H1 (cell line): ENCODE measurements around the gene STRADB. TPM values are rescaled to one million over a fixed set of nuclear protein-coding genes. Genes with fewer than 3 reads are reported as not detected.
A peak's percentile ranks its signal among the peaks of the same experiment; 100 is the strongest.

Experiments
- CTCF ChIA-PET: fragments of 300-600 bp; sonication (Branson Sonifier 250); formaldehyde crosslinking; loops from one replicate; lab custom pipeline; 2021; ENCODE audit not compliant: partially characterized antibody; lab: Charles Lee
- POLR2A ChIA-PET: fragments of 300-600 bp; sonication (Branson Sonifier 250); formaldehyde crosslinking; loops from one replicate; lab custom pipeline; 2021; ENCODE audit warnings: inconsistent platforms; ENCODE audit not compliant: partially characterized antibody; lab: Charles Lee
- DNase-seq, 2 experiments: peaks; one replicate each; pipeline versions ENCODE4 v3.0.0 to v3.0.0-alpha.2; 2010 to 2022; ENCODE audit warnings: low spot score in 2 of 2, low read depth in 1 of 2, mixed read lengths in 1 of 2
- FAIRE-seq: peaks from 2 replicates; lab custom pipeline; 2011; peaks lifted over from hg19 to GRCh38; lab: Jason Lieb, UNC
- H2AFZ ChIP-seq: 2 replicates; pipeline ENCODE4 v1.8.1; 2012; ENCODE audit warnings: low read length, inconsistent platforms
- H2AK5ac ChIP-seq: 2 replicates; pipeline ENCODE4 v1.6.1; 2013; ENCODE audit warnings: low read depth, low read length
- H2BK120ac ChIP-seq: replicated peaks from 2 replicates; pipeline ENCODE3; 2013; ENCODE audit warnings: low read depth, low read length, inconsistent platforms
- H2BK12ac ChIP-seq: 2 replicates; pipeline ENCODE4 v1.6.1; 2013; ENCODE audit warnings: low read depth, low read length
- H2BK15ac ChIP-seq: 2 replicates; pipeline ENCODE4 v1.6.1; 2013; ENCODE audit warnings: low read length
- H2BK20ac ChIP-seq: 2 replicates; pipeline ENCODE4 v1.6.1; 2013; ENCODE audit warnings: low read length
- H2BK5ac ChIP-seq: 2 replicates; pipeline ENCODE4 v1.6.1; 2013; ENCODE audit warnings: low read depth, low read length
- H3K14ac ChIP-seq: 2 replicates; pipeline ENCODE4 v1.6.1; 2013; ENCODE audit warnings: inconsistent platforms; ENCODE audit not compliant: insufficient read length
- H3K18ac ChIP-seq: 2 replicates; pipeline ENCODE4 v1.6.1; 2013; ENCODE audit warnings: low read length; ENCODE audit errors: extremely low read depth
- H3K23ac ChIP-seq: 2 replicates; pipeline ENCODE4 v1.6.1; 2013; ENCODE audit warnings: inconsistent platforms; ENCODE audit not compliant: insufficient read length
- H3K23me2 ChIP-seq: 2 replicates; pipeline ENCODE4 v1.6.1; 2013; ENCODE audit warnings: low read depth, low read length
- H3K27ac ChIP-seq: 2 replicates; pipeline ENCODE4 v1.6.1; 2011; ENCODE audit warnings: low read depth, low read length, inconsistent platforms
- H3K27me3 ChIP-seq, 4 experiments: replicated peaks in 1 of 4; 1 replicate in 1 of 4; 2 replicates in 3 of 4; pipeline versions ENCODE4 v1.6.1 to v1.8.1; 2011 to 2013; ENCODE audit warnings: low read length in 3 of 4, mild to moderate bottlenecking in 3 of 4, inconsistent platforms in 2 of 4, mixed read lengths in 2 of 4, moderate library complexity in 1 of 4; ENCODE audit not compliant: control insufficient read depth in 3 of 4, insufficient read depth in 3 of 4; ENCODE audit errors: extremely low read depth in 1 of 4
- H3K36me3 ChIP-seq, 4 experiments: 2 replicates each; pipeline versions ENCODE4 v1.6.1 to v1.8.1; 2011 to 2013; ENCODE audit warnings: mild to moderate bottlenecking in 4 of 4, low read length in 3 of 4, moderate library complexity in 2 of 4, control low read depth in 1 of 4, inconsistent platforms in 1 of 4; ENCODE audit not compliant: insufficient read depth in 4 of 4, control insufficient read depth in 2 of 4
- H3K4ac ChIP-seq: replicated peaks from 2 replicates; pipeline ENCODE3; 2013; ENCODE audit warnings: low read length, low read depth, mixed read lengths, inconsistent platforms; ENCODE audit not compliant: insufficient read length
- H3K4me1 ChIP-seq, 4 experiments: replicated peaks in 1 of 4; 1 replicate in 1 of 4; 2 replicates in 3 of 4; pipeline versions ENCODE4 v1.6.1 to v1.8.1; 2011 to 2013; ENCODE audit warnings: low read length in 3 of 4, inconsistent platforms in 2 of 4, mixed read lengths in 1 of 4; ENCODE audit not compliant: insufficient read depth in 4 of 4, control insufficient read depth in 3 of 4
- H3K4me2 ChIP-seq, 2 experiments: 2 replicates each; pipeline versions ENCODE4 v1.6.1 to v1.8.1; 2011 to 2013; ENCODE audit warnings: low read depth in 2 of 2, low read length in 2 of 2, control low read depth in 1 of 2, inconsistent platforms in 1 of 2, mild to moderate bottlenecking in 1 of 2; ENCODE audit not compliant: insufficient read depth in 1 of 2
- H3K4me3 ChIP-seq, 4 experiments: fragments of 200-600, 300-600 bp in 1 of 4; sonication (generic), shearing (Covaris generic), sonication (Bioruptor Twin) in 1 of 4; 2 replicates each; pipeline versions ENCODE4 v1.5.1 to v1.8.1; 2011 to 2016; ENCODE audit warnings: low read length in 4 of 4, low read depth in 3 of 4, control low read depth in 2 of 4, inconsistent platforms in 2 of 4, mild to moderate bottlenecking in 2 of 4, mixed read lengths in 1 of 4, moderate library complexity in 1 of 4; ENCODE audit not compliant: insufficient read depth in 2 of 4; ENCODE audit errors: extremely low read depth in 1 of 4
- H3K56ac ChIP-seq: replicated peaks from 2 replicates; pipeline ENCODE3; 2013; ENCODE audit warnings: low read depth, mild to moderate bottlenecking, mixed read lengths, low read length, inconsistent platforms; ENCODE audit not compliant: insufficient read length
- H3K79me1 ChIP-seq: 2 replicates; pipeline ENCODE4 v1.6.1; 2013; ENCODE audit warnings: low read depth, low read length, control low read depth
- H3K79me2 ChIP-seq, 2 experiments: 2 replicates each; pipeline versions ENCODE4 v1.6.1 to v1.8.1; 2012 to 2013; ENCODE audit warnings: low read length in 2 of 2, mild to moderate bottlenecking in 2 of 2, inconsistent platforms in 1 of 2; ENCODE audit not compliant: insufficient read depth in 2 of 2, control insufficient read depth in 1 of 2
- H3K9ac ChIP-seq, 4 experiments: replicated peaks in 1 of 4; 1 replicate in 1 of 4; 2 replicates in 3 of 4; pipeline versions ENCODE4 v1.6.1 to v1.8.1; 2011 to 2013; ENCODE audit warnings: low read depth in 3 of 4, low read length in 3 of 4, control low read depth in 2 of 4, mild to moderate bottlenecking in 2 of 4, moderate library complexity in 2 of 4, inconsistent platforms in 1 of 4; ENCODE audit errors: extremely low read depth in 1 of 4
- H3K9me3 ChIP-seq, 2 experiments: 2 replicates each; pipeline versions ENCODE4 v1.6.1 to v1.8.1; 2012 to 2013; ENCODE audit warnings: mild to moderate bottlenecking in 2 of 2, moderate library complexity in 2 of 2, control low read depth in 1 of 2, inconsistent platforms in 1 of 2, low read depth in 1 of 2, low read length in 1 of 2, mixed read lengths in 1 of 2; ENCODE audit not compliant: insufficient read depth in 2 of 2
- H4K20me1 ChIP-seq, 2 experiments: replicated peaks in 1 of 2; 2 replicates each; pipeline versions ENCODE3 to v1.8.1; 2011 to 2013; ENCODE audit warnings: inconsistent platforms in 2 of 2, low read length in 2 of 2, mild to moderate bottlenecking in 1 of 2; ENCODE audit not compliant: insufficient read depth in 2 of 2, control insufficient read depth in 1 of 2
- H4K5ac ChIP-seq: 2 replicates; pipeline ENCODE4 v1.6.1; 2013; ENCODE audit warnings: low read length, low read depth, mixed read lengths, inconsistent platforms; ENCODE audit not compliant: insufficient read length
- H4K8ac ChIP-seq: 2 replicates; pipeline ENCODE4 v1.8.0; 2013; ENCODE audit warnings: mild to moderate bottlenecking, moderate library complexity, low read length, inconsistent platforms; ENCODE audit not compliant: insufficient read depth; ENCODE audit errors: extremely low read depth
- H4K91ac ChIP-seq: replicated peaks from 2 replicates; pipeline ENCODE3; 2013; ENCODE audit warnings: low read length, mixed read lengths, inconsistent platforms; ENCODE audit not compliant: insufficient read length
- CTBP2 ChIP-seq: IDR thresholded peaks from 2 replicates; pipeline ENCODE4 v1.7.0; 2011; ENCODE audit warnings: borderline replicate concordance, mild to moderate bottlenecking, moderate library complexity, mixed read lengths, low read length; ENCODE audit not compliant: insufficient read depth, insufficient read length
- HDAC2 ChIP-seq, 2 experiments: fragments of 300-600 bp in 1 of 2; sonication (generic) in 1 of 2; IDR thresholded peaks; 2 replicates each; pipeline ENCODE4 v1.6.1; 2011 to 2012; ENCODE audit warnings: low read depth in 2 of 2, low read length in 2 of 2, mild to moderate bottlenecking in 2 of 2, moderate library complexity in 2 of 2, borderline replicate concordance in 1 of 2, inconsistent platforms in 1 of 2
- KDM5A ChIP-seq: fragments of 200-600 bp; IDR thresholded peaks from 2 replicates; pipeline ENCODE4 v1.7.1; 2012; ENCODE audit warnings: mild to moderate bottlenecking, low read length, inconsistent platforms, mixed read lengths
- SAP30 ChIP-seq: fragments of 300-600 bp; sonication (generic); IDR thresholded peaks from 2 replicates; pipeline ENCODE4 v1.7.1; 2012; ENCODE audit warnings: low read length, moderate library complexity, mild to moderate bottlenecking, inconsistent platforms; ENCODE audit not compliant: insufficient read depth, insufficient replicate concordance
- WGBS, 2 experiments: shearing (Covaris generic) in 1 of 2; methylation state at CpG; one replicate each; pipeline versions ENCODE4 v1.1.6 to v1.1.7; 2013 to 2015; ENCODE audit warnings: low lambda C conversion rate in 2 of 2, mixed read lengths in 2 of 2, inconsistent platforms in 1 of 2, low coverage in 1 of 2, missing lambda C conversion rate in 1 of 2; ENCODE audit not compliant: insufficient replicate concordance in 2 of 2, insufficient coverage in 1 of 2, insufficient read length in 1 of 2; ENCODE audit errors: extremely low coverage in 1 of 2, missing lambda C conversion rate in 1 of 2; 5-methylcytosine and 5-hydroxymethylcytosine counted together
- polyA plus RNA-seq, 7 experiments: library from polyadenylated mRNA; depleted of rRNA in 3 of 7; stranded (reverse) in 5 of 7; unstranded in 2 of 7; fragments of >200 nt in 5 of 7; fragments of 200-250 nt in 2 of 7; gene quantifications; 1 replicate in 5 of 7; 2 replicates in 1 of 7; 4 replicates in 1 of 7; pipeline versions ENCODE4 v1.2.1 to v1.2.3, GENCODE V29; 2011 to 2013; ENCODE audit warnings: missing spikeins in 2 of 7, mixed read lengths in 2 of 7
- total RNA-seq: library from RNA; stranded (reverse); fragmentation: NEBNext Ultra II Directional; extraction: Animal tissue kit (Norgen Biotek cat#: 25700); gene quantifications from 2 replicates; pipeline ENCODE4 v1.2.1, GENCODE V29; 2021

The STRADB gene
- total and polyA plus RNA-seq, 2 of the 8 experiments (the other 6 are each of a cell fraction or from before 2014, with no cell fraction given): 20.9 to 34.9 TPM

- Histone ChIP-seq H3K18ac (no peak overlapping the region; the same call in 1 of the 2 replicates), H2BK5ac (peak overlapping the region; percentile 69; the same call in 1 of the 2 replicates), H3K56ac (peak overlapping the region; percentile 35), H2BK15ac (no peak overlapping the region), H3K14ac (no peak overlapping the region), H3K27ac (peak overlapping the region; percentile 57; the same call in 1 of the 2 replicates), H3K4me3 (peak overlapping the region; percentile 94 to 100 (median 98)), H4K20me1 (no peaks in the 10 kb centered on the region), H2AFZ (peak overlapping the region; percentile 95), H3K9me3 (no peaks in the 10 kb centered on the region), H3K23ac (no peak overlapping the region), H4K5ac (peak overlapping the region; percentile 77), H3K4ac (no peak overlapping the region), H2BK120ac (no peak overlapping the region), H3K23me2 (peaks cover 9% of the 10 kb centered on the region; the same call in 1 of the 2 replicates), H3K4me1 (no peaks in the 10 kb centered on the region; a peak in 1 of 7 replicates), H3K36me3 (no peaks in the 10 kb centered on the region), H3K79me1 (no peaks in the 10 kb centered on the region), H3K9ac (peak overlapping the region; percentile 14 to 82 (median 78)), H3K79me2 (peaks cover 0 to 8% of the 10 kb centered on the region in 2 experiments; a peak in 2 of 4 replicates), H4K8ac (peak overlapping the region; percentile 45; the same call in 1 of the 2 replicates), H2BK20ac (no peak overlapping the region), H3K27me3 (no peaks in the 10 kb centered on the region), H4K91ac (no peak overlapping the region), H2AK5ac (no peak overlapping the region), H2BK12ac (no peak overlapping the region), H3K4me2 (peak overlapping the region; percentile 73 to 87)
- FAIRE-seq (no peak), DNase-seq (no peak)
- ChIA-PET CTCF (interaction anchor here (0.7 to 1.0 kb wide), 2 partner anchors 107 to 260 kb away, joined by 3 read pairs; no protein-coding TSS in a partner anchor), POLR2A (interaction anchor here (0.5 to 2.6 kb wide), 11 partner anchors 10 to 790 kb away, joined by 3 to 9 read pairs (median 3); partner anchors contain the start of genes FLACC1, ORC2 and TMEM237)
- TF ChIP-seq CTBP2 (no peak), SAP30 (peak; percentile 63), KDM5A (peak; percentile 41; the same call in 1 of the 2 replicates), HDAC2 (IDR thresholded peaks at IDR 0.05; ENCODE audit: borderline replicate concordance in 1 of 2, low read depth in 2 of 2, low read length in 2 of 2) (peak in 1 of 2 experiments; percentile 45; a peak in 1 of 4 replicates)
- WGBS, 2 experiments: 2% methylated on average over 20 of the region's 20 CpGs; no CpG with 5 or more reads in 1 of the 2 experiments
Measured at GRCh38 chr2:201450954-201451291, 617 bp upstream of the STRADB start.
